ENCODE measurements around the gene PARL. TPM values are rescaled to one million over a fixed set of nuclear protein-coding genes. Genes with fewer than 3 reads are reported as not detected.
A peak's percentile ranks its signal among the peaks of the same experiment; 100 is the strongest.
"Not testable (repeated sequence)": the region's sequence is repeated elsewhere in the genome, so short reads cannot be mapped to it uniquely, and the experiment has no call there.

Gene PARL
- total RNA-seq, 1 donor from 2014 or later, result 29.6 TPM

DNA sequence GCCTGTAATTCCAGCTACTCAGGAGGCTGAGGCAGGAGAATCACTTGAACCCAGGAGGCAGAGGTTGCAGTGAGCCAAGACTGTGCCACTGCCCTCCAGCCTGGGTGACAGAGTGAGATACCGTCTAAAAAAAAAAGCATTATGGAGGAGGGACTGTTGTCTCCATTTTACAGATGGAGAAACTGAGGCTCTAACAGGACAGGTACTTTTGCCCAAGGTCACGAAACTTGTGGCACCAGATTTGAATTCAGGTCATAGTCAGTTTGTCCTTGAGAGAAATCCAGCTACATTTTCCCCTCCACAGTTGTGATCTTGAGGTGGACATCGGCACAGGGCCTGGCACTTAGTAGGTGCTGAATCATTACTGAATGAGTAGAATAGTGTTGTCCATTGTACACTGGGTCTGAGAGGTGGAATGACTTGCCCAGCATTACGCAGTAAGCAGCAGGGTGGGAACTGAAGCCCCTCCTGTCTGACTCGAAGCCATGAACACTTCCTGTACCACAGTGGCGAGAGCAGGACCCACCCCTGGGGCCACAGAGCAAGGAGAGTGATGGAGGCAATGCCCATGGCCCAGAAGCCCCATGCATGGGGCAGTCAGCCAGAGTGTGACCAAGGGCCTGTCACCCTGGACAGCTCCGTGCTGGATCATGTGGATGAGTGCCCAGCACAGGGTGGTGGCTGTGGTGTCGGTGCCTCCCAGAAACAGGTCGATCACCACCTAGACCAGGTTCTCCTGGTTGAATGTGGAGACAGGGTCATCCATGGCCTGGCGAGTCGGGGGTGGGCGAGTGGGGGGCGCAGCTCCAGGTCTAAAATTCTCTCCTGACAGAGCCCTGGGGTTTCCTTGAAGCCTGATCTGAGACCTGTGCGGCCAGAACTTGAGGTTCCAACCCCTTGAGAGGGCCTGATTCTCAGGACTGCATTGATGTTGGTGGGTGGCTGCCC is 20.4 kb upstream of the PARL start:
- DNase-seq, result no peak

DNA sequence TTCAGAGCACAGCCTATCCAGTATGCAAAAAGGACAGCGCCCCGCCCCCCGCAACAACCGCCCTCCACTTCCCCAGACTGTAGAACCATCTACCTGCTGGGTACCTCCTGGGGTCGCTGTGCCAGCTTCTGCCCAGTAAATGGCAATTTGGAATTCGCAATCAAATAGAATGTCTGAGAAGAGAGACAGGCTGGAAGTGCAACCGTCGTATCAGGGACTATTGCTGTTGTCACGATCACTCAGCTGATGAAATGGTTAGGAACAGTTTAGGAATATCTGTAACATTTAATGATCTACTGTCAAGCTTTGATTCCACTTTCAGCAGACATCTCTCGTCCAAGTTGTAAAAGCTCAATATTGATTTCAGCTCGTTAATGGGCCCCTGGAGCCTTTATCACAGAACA is 13.3 kb upstream of the PARL start:
- no peak for DNase-seq

DNA sequence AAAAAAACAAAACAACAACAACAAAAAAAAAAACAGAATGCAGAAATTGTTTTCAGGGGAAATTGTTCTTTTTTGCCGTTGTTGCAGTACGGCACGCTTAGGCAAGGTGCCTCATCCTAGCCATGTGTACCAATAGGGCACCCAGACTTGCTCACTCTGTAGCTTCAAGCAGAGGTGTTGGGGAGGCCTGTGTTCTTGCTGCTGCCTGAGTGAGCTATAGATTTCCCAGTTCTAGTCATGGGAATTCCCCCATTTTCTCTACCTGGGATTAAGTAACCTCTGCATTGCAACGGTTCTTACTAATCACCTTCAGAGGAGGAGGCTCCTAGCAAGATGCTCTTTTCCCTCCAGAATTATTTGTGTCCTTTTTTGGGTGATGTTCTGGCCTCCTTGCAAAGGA is 12.9 kb upstream of the PARL start:
- no peak for DNase-seq

DNA sequence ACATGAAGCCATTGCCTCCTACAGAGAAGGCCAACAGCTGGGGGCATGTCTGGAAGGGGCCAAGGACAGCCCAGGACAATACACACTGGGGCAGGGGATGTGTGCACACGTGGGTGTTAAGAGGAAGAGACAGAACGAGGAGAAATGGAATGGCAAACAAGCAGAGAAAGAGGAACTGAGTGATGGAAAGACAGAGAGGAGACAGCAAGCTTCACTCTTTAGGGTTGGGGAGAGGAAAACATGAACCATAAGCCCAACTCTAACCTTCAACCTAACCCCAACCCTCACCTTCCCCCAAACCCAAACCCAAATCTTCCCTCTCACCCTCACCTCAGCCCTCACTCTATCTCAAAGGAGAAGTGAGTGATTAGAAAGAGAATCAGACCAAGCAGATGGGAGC is 11.9 kb upstream of the PARL start:
- no peak for DNase-seq

DNA sequence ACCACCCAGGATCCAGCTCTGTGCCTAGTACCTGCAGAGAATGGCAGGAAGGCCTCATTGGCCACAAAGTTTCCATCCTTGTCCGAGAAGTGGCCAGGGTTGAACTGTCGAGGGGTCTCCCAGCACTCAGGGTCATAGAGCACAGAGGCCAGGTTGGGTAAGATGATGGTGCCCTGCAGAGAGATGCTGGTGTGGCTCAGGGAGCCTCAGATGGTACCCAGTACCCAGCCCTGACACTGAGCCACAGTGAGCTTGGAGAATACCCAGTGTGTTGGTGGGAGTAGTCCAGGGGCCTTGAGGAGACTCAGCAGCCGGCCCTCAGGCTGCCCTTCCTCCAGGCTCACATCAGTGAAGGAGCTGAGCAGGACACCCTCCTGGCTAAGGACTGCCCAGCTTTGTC is 11.5 kb upstream of the PARL start:
- DNase-seq, result no peak

DNA sequence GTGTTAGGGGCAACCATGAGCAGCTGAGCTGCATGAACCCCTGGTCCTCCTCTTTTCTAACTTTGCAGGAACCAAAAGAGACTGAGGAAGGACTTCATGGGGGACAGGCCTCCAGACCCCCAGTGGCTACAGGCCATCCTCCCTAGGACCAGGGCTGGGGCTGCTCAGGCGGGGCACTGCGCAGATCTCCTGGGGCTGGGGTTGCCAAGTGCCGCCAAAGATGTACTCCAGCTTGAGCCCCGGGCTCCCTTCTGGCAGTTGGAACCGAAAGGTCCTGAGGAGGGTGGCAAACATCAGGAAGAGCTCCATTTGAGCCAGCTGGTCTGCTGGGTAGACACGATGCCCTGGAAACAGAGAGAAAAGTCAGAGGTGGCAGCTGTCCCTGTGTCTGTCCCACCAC is 11.1 kb upstream of the PARL start:
- no peak for DNase-seq

DNA sequence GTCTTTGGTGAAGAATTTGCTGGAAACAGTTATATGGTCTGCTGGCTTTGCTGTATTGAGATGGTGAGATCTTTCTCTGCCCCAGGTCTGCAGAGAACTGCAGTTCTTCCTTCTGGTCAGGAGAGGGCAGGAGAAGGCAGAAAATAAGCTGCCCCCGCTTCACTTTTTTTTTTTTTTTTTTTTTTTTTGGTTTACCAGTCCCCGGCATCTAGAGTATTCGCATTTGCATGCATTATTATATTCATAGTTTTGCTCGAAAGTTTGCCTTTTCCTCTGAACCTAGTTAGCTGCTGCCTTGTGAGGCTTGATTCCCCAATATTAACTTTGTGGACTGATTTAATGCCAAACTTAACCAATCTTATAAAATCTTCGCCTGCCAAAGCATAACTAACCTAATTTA is 10.6 kb upstream of the PARL start:
- DNase-seq, result peak; percentile 69

DNA sequence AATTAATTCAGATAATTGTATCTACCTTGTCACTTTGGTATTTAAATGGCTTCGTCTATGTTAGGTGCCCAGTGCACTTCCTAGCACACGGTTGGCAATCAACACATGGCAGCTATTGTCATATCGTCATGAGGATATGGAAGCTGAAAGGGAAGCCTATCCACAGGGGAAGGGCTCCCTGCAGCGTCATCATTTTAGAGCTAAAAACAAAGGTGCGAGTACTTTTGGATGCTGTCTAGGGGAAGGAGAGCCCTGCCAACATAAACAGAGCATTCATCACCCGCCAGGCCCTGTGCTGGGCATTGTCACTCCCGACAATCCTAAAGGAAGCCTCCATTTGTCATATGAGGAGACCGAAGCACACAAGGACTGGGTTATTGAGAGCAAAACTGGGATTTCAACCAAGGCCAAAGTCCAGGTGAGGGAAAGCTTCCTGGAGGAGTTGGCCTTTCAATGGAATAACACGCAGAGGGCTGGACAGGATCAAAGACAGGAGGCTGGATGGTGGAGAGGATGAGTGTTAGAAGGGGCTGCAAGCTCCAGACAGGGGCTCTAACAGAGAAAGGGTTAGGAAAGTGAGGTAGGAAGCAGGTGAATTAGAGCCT is 8.0 kb upstream of the PARL start:
- peak; percentile 26 for DNase-seq

DNA sequence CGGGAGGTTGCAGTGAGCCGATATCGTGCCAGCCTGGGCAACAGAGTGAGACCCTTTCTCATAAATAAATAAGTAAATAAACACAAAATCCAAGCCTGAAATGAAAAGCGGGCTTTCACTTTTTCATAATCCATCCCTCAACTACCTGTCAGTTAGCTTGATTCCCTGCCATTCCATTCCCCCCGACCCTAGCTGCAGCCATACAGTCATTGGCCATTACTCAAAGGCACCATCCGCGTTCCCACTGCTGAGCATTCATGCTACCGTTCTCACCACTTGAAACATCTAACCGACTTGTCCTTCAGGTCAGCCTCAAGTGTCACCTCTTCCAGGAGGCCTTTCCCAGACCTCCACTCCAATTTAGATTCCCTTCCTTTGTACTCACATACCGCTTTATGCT is 1.1 kb upstream of the PARL start:
- no peak for DNase-seq

DNA sequence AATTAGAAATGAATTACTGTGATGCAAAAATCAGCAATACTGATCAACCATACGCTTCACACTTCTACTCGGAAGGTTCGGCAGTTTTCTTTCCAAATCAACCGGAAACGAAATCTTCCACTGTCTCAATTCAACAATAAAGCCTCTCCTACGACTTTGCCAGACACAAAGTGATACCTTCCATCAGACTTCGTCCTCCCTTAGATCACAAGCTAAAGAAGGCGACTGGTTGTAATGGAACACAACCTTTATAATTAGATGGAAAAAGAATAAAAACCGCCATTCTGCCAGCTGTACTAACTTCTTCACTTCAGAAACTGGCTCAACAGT is 618 bp downstream of the PARL start:
- DNase-seq, result no peak

DNA sequence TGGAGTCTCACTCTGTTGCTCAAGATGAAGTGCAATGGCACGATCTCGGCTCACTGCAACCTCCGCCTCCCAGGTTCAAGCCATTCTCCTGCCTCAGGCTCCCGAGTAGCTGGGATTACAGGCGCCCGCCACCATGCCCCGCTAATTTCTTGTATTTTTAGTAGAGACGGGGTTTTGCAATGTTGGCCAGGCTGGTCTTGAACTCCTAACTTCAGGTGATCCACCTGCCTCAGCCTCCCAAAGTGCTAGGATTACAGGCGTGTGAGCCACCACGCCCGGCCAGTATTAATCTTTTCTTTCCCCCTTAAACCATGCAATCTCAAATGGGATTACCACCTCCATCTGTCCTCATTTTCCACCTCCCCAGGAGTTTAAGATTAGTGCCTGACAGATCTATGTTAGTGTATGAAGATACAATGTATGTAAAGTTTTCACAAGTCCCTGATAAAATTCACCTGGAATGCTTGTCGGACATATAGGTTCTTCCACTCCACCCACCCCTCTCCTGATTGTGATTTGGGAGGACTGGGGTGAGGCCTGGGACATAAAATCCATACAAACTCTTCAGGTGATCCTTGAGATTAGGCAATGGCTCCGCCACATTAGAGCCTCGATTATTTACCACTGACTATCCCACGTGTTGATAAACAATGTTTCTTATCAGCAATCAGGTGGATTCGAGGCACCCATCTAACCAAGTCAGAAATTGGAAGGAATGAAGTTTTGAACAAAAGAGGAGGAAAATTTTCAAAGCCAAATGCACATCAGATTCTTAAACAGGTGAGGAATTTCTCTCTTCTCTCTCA is 1.2 kb downstream of the PARL start:
- DNase-seq, result no peak

DNA sequence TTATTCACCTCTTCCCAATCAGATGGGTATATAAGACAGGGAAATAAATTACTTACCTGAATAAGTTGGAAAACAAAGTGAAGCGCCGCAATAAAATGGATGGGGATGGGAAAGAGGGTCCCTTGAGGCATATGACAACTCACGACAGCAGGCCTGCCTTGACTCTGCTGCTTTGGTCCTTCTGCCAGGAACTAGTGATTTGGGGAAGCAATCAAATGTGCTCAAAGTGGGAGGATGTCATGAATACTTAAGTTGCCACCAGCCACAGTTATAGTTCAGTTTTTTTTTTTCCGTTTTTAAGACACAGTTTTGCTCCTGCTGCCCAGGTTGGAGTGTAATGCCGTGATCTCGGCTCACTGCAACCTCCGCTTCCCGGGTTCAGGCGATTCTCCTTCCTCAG is 4.6 kb downstream of the PARL start:
- no peak for DNase-seq

DNA sequence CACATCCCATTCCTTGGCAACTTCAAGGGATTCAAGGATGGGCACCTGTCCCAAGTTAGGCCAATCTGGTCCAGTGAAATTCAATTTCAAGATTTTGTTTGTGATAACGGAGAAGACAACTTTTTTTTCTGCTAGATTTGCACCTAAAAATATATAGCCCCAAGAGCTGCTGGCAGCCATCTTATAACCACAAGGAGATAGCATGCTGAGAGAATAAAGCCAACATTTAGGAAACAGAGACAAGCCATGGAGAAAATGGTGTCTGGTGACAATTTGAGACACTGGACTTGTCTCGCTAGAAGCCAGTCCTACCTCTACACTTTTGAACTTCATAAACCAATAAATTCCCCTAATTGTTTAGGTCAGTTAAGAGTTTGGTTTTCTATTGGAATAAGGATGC is 5.4 kb downstream of the PARL start:
- no peak for DNase-seq

DNA sequence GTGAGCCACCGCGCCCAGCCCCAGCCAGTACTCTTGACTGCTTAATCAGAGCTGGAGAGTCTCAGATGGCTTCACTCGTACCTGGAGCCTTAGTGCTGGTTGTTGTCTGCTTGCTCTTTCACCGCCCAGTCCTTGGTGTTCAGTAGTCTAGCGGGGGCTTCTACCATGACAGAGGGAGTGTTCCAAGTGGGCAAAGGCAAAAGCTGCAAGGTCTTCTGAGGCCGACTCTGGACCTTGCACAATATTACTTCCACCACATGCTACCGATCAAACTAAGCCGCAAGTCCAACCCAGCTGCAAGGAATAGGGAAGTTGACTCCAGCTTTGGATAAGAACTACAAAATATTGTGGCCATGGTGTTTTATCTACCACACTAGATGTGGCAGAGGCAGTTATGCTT is 6.6 kb downstream of the PARL start:
- no peak for DNase-seq

DNA sequence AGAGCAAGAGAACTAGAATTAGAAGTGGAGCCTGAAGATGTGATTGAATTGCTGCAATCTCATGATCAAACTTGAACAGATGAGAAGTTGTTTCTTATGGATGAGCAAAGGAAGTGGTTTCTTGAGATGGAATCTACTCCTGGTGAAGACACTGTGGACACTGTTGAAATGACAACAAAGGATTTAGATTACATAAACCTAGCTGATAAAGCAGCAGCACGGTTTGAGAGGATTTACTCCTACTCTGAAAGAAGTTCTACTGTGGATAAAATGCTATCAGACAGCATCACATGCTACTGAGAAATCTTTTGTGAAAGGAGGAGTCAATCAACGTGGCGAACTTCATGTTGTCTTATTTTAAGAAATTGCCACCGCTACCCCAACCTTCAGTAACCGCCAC is 7.5 kb downstream of the PARL start:
- DNase-seq, result not testable (repeated sequence)

DNA sequence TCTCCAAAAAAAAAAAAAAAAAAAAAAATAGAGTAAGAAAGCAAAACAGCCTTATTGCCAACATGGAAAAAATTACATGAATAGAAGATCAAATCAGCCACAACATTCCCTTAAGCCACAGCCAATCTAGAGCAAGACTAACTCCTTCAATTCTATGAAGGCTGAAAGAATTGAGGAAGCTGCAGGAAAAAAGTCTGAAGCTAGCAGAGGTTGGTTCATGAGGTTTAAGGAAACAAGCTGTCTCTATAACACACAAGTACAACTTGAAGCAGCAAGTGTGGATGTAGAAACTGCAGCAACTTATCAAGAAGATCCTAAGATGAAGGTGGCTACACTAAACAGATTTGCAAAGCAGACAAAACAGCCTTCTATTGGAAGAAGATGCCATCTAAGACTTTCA is 9.3 kb downstream of the PARL start:
- no peak for DNase-seq

DNA sequence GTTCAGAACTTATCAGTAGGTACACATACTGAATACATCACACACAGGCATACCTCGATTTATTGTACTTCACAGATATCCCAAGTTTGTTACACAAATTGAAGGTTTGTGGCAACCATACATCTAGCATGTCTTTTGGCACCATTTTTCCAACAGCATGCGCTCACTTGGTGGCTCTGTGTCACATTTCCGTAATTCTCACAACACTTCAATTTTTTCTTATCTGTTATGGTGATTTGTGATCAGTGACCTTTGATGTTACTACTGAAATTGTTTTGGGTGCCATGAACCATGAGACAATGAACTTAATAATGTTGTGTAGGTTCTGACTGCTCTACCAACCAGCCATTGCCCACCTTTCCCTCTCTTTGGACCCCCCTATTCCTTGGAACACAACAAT is 10.8 kb downstream of the PARL start:
- DNase-seq, result no peak

DNA sequence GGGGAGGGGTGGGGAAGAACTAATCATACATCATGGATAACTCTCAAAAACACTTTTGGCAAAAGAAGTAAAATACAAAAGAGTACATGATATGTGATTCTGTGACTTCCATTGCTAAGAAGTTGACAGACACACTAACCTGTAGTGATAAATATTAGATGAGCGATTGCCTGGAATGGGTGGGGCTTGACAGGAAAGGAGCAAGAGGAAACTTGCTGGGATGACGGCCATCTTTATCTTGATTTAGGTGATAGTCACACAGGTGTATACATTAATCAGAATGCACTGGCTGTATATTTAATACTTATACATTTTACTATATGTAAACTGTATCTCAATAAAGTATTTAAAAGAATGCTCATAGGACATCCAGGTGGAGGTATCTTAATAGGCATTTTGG is 13.1 kb downstream of the PARL start:
- DNase-seq, result no peak

DNA sequence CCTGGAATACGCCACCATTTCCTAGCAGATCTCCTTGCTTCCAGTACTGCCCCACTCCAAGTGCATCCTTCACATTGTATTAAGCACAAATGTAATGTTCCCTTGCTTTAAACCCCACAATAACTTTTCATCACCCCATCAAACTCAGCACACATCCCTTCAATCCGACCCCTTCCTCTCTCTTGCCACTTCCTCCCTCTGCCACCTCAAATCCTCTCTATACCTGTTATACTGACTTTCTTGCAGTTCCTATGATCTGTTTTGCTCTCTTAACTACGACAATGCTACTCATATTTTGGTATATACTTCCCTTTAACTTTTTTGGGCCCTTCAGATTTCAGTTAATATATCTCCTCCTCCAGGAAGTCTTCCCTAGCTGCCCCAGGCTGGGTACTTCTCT is 14.1 kb downstream of the PARL start:
- no peak for DNase-seq

DNA sequence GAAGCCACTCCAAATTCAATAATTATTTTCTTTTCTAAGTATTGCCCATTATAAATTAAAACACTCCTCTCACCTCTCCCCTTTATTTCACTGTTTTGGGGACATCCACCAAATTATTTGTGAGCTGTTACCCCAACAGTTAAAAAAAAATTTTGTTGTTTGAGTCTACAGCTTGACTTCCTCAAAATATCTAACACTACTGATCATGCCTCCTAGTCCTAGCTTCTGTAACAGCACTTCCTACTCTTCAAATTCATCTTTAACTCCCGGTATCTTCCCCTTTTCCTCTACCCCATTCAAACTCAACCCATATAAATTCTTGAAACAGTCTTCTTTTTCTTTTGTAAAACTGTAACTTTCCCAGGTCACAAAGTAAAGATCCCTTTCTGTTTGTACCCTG is 15.9 kb downstream of the PARL start:
- DNase-seq, result no peak

DNA sequence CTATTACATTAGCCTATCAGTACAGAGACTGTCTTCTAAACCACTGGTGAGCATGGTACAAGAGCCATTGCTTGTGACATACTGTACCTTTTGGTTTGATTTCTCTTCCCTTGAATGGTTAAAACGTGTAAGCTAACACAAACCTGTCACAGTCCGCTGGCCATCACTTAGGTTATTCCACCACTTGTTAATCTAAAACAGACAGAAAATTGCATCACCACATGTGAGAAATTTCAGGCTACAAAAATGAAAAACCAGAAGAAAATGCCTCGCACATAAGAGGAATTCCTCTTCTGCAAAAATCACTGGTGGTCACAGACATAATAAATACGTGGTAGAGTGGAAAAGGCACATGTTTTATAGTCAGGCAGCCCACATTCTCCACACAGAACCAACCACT is 22.1 kb downstream of the PARL start:
- DNase-seq, result no peak

DNA sequence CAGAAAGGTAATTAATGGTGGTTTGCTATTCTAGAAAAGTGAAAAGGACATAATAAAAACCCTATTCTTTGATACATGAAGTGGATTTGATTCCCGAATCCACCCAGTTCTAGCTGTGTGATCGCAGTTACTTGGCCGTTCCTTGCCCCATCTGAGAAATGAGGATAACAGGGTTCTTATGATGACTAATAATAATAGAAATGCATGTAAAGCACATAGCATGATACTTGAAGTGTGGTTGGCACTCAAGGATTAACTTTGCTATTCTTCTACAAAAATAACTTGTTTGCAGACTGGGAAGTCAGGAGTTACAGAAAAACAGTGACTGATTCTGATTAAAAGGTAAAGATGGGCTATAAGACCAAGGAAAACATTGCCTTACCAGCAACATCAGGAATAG is 26.8 kb downstream of the PARL start:
- no peak for DNase-seq

DNA sequence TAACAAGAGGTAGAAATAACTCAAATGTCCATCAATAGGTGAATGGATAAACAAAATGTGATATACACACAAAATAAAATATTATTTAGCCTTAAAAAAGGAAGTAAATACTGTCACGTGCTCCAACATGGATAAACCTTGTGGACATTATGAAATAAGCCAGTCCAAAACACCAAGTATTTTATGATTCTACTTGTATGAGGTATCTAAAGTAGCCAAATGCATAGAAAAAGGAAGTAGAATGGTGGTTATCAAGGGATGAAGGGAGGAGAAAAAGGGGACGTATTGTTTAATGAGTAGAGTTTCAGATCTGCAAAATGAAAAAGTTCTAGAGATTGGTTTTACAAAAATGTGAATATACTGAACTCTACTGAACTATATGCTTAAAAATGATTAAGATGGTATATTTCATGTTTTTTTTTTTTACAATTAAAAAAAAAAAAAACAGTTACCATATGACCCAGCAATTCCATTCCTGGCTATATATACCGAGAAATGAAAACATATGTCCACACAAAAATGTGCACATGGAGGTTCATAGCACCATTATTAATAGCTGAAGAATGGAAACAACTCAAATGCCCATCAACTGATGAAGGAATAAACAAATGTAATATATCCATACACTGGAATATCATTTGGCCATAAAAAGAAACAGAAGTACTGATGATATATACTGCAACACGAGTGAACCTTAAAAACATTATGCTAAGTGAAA is 30.2 kb downstream of the PARL start:
- DNase-seq, result no peak
